GM23338 (cell line): Measurements from ENCODE around the gene UGT2A3.

ENCODE experiments used
- TF ChIP-seq, protein P1 (sequence below): IDR thresholded peaks from one replicate; pipeline ENCODE4 v1.6.1; 2018; ENCODE audit warnings: antibody characterized with exemption; ENCODE audit not compliant: unreplicated experiment
- TF ChIP-seq, protein P2 (sequence below), 2 experiments: fragments of 200-600 bp in 1 of 2; sonication (generic) in 1 of 2; conservative IDR thresholded peaks; 2 replicates each; pipeline versions ENCODE4 v1.5.1 to v1.6.1; 2016 to 2017; ENCODE audit warnings: antibody characterized with exemption in 2 of 2, low read depth in 2 of 2, mild to moderate bottlenecking in 2 of 2, moderate library complexity in 1 of 2

DNA sequence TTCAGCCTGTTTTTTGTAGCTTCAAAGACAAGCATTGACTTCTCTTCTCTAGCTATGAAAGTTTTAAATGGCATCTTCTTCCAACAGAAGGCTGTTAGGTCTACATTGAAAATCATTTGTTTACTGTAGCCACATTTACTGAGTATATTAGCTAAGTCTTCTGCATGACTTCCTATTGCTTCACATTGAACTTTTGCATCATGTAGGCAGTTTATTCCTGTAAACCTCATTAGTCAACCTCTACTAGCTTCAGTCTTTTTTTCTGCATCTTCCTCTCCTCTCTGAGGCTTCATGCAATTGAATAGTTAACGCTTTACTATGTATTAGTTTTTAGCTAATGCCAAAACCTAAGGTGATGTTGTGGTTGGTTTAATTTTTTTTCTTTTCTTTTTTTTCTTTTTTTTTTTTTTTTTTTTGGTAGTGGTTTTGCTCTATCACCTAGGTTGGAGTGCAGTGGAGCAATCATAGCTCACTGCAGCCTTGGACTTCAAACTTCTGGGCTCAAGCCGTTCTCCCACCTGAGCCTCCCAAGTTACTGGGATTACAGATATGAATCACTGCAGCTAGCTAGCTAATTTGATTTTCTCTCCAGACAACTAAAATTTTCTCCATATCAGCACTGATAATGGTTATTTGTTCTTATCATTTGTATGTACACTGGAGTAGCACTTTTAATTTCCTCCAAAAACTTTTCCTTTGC lies 3.4 kb downstream of the UGT2A3 start:
- TF ChIP-seq, protein P1, sequence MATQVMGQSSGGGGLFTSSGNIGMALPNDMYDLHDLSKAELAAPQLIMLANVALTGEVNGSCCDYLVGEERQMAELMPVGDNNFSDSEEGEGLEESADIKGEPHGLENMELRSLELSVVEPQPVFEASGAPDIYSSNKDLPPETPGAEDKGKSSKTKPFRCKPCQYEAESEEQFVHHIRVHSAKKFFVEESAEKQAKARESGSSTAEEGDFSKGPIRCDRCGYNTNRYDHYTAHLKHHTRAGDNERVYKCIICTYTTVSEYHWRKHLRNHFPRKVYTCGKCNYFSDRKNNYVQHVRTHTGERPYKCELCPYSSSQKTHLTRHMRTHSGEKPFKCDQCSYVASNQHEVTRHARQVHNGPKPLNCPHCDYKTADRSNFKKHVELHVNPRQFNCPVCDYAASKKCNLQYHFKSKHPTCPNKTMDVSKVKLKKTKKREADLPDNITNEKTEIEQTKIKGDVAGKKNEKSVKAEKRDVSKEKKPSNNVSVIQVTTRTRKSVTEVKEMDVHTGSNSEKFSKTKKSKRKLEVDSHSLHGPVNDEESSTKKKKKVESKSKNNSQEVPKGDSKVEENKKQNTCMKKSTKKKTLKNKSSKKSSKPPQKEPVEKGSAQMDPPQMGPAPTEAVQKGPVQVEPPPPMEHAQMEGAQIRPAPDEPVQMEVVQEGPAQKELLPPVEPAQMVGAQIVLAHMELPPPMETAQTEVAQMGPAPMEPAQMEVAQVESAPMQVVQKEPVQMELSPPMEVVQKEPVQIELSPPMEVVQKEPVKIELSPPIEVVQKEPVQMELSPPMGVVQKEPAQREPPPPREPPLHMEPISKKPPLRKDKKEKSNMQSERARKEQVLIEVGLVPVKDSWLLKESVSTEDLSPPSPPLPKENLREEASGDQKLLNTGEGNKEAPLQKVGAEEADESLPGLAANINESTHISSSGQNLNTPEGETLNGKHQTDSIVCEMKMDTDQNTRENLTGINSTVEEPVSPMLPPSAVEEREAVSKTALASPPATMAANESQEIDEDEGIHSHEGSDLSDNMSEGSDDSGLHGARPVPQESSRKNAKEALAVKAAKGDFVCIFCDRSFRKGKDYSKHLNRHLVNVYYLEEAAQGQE: no peak
- TF ChIP-seq, protein P2, sequence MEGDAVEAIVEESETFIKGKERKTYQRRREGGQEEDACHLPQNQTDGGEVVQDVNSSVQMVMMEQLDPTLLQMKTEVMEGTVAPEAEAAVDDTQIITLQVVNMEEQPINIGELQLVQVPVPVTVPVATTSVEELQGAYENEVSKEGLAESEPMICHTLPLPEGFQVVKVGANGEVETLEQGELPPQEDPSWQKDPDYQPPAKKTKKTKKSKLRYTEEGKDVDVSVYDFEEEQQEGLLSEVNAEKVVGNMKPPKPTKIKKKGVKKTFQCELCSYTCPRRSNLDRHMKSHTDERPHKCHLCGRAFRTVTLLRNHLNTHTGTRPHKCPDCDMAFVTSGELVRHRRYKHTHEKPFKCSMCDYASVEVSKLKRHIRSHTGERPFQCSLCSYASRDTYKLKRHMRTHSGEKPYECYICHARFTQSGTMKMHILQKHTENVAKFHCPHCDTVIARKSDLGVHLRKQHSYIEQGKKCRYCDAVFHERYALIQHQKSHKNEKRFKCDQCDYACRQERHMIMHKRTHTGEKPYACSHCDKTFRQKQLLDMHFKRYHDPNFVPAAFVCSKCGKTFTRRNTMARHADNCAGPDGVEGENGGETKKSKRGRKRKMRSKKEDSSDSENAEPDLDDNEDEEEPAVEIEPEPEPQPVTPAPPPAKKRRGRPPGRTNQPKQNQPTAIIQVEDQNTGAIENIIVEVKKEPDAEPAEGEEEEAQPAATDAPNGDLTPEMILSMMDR (conservative IDR thresholded peaks at IDR 0.05; ENCODE audit: low read depth in 2 of 2): no peak
